ENCODE measurements around the gene ARL6IP6.

The ARL6IP6 gene

GRCh38 chr2:152796941-152797340, 78.5 kb downstream of the ARL6IP6 start:
- Histone ChIP-seq H3K27ac (ENCODE audit: low read depth, low read length) (no peak overlapping the region), H3K9me3 (ENCODE audit: control insufficient read depth, insufficient read depth, low read length) (no peaks in the 10 kb centered on the region), H3K4me1 (ENCODE audit: control insufficient read depth, insufficient read depth, low read length) (no peaks in the 10 kb centered on the region), H3K9ac (ENCODE audit: low read depth, low read length) (no peak overlapping the region), H3K4me3 (ENCODE audit: low read depth, low read length) (no peak overlapping the region), H3K27me3 (ENCODE audit: control insufficient read depth, insufficient read depth, low read length) (no peaks in the 10 kb centered on the region), H3K36me3 (ENCODE audit: control insufficient read depth, insufficient read depth, low read length) (no peaks in the 10 kb centered on the region)

- Histone ChIP-seq H3K27ac (ENCODE audit: low read depth, low read length) (no peak overlapping the region), H3K27me3 (ENCODE audit: control insufficient read depth, insufficient read depth, low read length) (no peaks in the 10 kb centered on the region), H3K4me1 (ENCODE audit: control insufficient read depth, insufficient read depth, low read length) (no peaks in the 10 kb centered on the region), H3K36me3 (ENCODE audit: control insufficient read depth, insufficient read depth, low read length) (no peaks in the 10 kb centered on the region), H3K9ac (ENCODE audit: low read depth, low read length) (no peak overlapping the region), H3K9me3 (ENCODE audit: control insufficient read depth, insufficient read depth, low read length) (no peaks in the 10 kb centered on the region), H3K4me3 (ENCODE audit: low read depth, low read length) (no peak overlapping the region)
Observed at GRCh38 chr2:152804687-152805408, 86.4 kb downstream of the ARL6IP6 start.

- Histone ChIP-seq H3K27ac (ENCODE audit: low read depth, low read length) (no peak overlapping the region), H3K9ac (ENCODE audit: low read depth, low read length) (no peak overlapping the region), H3K4me1 (ENCODE audit: control insufficient read depth, insufficient read depth, low read length) (no peaks in the 10 kb centered on the region), H3K36me3 (ENCODE audit: control insufficient read depth, insufficient read depth, low read length) (no peaks in the 10 kb centered on the region), H3K27me3 (ENCODE audit: control insufficient read depth, insufficient read depth, low read length) (no peaks in the 10 kb centered on the region), H3K4me3 (ENCODE audit: low read depth, low read length) (no peak overlapping the region), H3K9me3 (ENCODE audit: control insufficient read depth, insufficient read depth, low read length) (no peaks in the 10 kb centered on the region)
Observed at GRCh38 chr2:152811916-152812315, 93.5 kb downstream of the ARL6IP6 start.

All from HUES48 (cell line).